ENCODE measurements around the gene DIP2C. TPM values are rescaled to one million over a fixed set of nuclear protein-coding genes. Genes with fewer than 3 reads are reported as not detected.

Gene DIP2C
- total and polyA plus RNA-seq, 3 donors from 2014 or later = 14.9 to 43.4 (median 30.1) TPM

DNA sequence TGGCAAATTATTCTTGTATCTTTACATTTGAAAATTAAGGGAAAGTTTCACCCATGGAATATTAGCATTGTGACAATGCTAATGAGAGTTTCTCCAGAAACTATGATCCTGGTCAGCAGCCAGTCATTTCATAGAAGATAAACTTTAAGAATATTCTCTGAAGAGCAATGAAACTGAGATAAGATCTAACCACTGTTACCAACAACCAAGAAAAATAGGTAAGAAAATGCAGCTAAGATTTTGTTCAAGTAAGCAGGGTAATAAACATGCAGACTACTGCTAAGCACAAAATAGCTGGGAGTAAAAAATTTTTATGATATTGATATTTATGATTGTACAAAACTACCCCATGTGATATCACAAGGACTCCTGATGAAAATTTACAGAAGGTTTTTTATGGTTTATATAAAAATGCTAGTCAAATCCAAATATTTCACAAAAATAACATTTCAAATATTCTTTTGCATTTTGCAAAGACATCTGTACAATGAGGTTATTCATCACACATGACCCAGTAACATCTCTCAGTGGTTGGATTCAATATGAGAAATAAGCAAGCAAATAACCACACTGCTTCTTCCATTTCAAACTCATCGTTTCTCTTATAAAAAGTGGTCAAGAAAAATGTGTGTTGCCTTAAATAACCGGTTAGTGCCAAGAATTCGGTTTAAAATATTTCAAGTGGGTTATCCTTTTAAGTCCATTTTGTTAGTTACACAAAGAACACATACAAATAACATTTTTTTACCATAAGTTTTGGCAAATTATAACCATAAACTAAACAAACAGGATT is 251.6 kb downstream of the DIP2C start:
- Histone ChIP-seq H3K4me1 (no peaks in the 10 kb centered on the region), H3K4me3 (no peak overlapping the region), H3K27ac (no peak overlapping the region), H3K9me3 (no peaks in the 10 kb centered on the region), H3K36me3 (ENCODE audit: low read depth, missing control alignments) (no peaks in the 10 kb centered on the region), H3K27me3 (no peaks in the 10 kb centered on the region)
- TF ChIP-seq, protein P1, sequence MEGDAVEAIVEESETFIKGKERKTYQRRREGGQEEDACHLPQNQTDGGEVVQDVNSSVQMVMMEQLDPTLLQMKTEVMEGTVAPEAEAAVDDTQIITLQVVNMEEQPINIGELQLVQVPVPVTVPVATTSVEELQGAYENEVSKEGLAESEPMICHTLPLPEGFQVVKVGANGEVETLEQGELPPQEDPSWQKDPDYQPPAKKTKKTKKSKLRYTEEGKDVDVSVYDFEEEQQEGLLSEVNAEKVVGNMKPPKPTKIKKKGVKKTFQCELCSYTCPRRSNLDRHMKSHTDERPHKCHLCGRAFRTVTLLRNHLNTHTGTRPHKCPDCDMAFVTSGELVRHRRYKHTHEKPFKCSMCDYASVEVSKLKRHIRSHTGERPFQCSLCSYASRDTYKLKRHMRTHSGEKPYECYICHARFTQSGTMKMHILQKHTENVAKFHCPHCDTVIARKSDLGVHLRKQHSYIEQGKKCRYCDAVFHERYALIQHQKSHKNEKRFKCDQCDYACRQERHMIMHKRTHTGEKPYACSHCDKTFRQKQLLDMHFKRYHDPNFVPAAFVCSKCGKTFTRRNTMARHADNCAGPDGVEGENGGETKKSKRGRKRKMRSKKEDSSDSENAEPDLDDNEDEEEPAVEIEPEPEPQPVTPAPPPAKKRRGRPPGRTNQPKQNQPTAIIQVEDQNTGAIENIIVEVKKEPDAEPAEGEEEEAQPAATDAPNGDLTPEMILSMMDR (IDR thresholded peaks at IDR 0.05) = no peak
- TF ChIP-seq POLR2A (IDR thresholded peaks at IDR 0.05) = no peak
- WGBS, 2 donors = 80 to 82% methylated on average over 3 of the region's 3 CpGs
- intact Hi-C loops (cut with DNase I; ENCODE audit: low total_unique reads) = no loop called here
- DNase-seq = no peak

DNA sequence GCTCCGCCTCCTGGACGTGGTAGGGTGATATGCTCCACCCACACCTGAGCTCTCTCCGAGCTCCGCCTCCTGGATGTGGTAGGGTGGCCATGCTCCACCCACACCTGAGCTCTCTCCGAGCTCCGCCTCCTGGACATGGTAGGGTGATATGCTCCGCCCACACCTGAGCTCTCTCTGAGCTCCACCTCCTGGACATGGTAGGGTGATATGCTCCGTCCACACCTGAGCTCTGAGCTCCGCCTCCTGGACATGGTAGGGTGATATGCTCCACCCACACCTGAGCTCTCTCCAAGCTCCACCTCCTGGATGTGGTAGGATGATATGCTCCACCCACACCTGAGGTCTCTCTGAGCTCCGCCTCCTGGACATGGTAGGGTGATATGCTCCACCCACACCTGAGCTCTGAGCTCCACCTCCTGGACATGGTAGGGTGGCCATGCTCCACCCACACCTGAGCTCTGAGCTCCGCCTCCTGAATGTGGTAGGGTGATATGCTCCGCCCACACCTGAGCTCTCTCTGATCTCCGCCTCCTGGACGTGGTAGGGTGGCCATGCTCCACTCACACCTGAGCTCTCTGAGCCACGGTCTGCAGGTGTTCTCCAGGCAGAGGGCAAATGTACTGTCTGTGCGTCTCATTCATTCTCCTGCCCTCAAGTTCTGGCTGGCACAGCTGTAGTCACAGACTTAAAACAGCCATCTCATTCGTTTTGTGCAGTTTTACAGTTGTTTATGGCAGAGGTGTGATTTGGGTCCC is 252.4 kb downstream of the DIP2C start:
- no peaks in the 10 kb centered on the region for H3K36me3 ChIP-seq (ENCODE audit: low read depth, missing control alignments)
- H3K4me3 ChIP-seq = no peak overlapping the region
- WGBS, 2 donors = 71 to 76% methylated on average over 14 to 17 of the region's 17 CpGs
- intact Hi-C loops (cut with DNase I; ENCODE audit: low total_unique reads) = no loop called here
- no peaks in the 10 kb centered on the region for H3K27me3 ChIP-seq
- H3K9me3 ChIP-seq = no peaks in the 10 kb centered on the region
- no peak for DNase-seq
- TF ChIP-seq POLR2A (IDR thresholded peaks at IDR 0.05) = no peak
- TF ChIP-seq, protein P1 (IDR thresholded peaks at IDR 0.05) = no peak
- H3K4me1 ChIP-seq = no peaks in the 10 kb centered on the region
- H3K27ac ChIP-seq = no peak overlapping the region

DNA sequence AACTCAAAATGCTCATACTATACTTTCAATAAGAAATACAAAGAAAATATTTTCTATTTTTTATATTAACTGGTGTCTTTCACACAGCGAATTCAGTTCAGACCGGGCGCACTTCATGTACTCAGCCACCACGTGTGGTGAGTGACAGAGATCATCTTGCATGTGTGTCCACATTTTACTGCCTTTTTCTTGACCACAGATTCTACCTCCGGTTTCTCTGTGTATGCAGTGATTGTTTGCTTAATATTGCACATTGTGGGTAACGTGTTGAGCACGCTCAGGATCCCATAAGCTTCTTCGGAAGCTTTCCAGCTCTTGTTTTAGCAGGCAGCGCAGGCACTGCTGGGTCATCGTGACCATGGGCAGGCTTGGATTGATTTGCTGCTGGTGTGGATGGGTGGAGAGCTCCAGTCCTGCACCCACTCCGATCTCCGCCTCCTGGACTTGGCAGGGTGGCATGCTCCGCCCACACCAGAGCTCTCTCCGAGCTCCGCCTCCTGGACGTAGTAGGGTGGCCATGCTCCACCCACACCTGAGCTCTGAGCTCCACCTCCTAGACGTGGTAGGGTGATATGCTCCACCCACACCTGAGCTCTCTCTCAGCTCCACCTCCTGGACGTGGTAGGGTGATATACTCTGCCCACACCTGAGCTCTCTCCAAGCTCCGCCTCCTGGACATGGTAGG is 253.3 kb downstream of the DIP2C start:
- no peaks in the 10 kb centered on the region for H3K9me3 ChIP-seq
- no peak overlapping the region for H3K27ac ChIP-seq
- intact Hi-C loops (cut with DNase I; ENCODE audit: low total_unique reads) = no loop called here
- WGBS, 2 donors = 74 to 77% methylated on average over 11 to 19 of the region's 19 CpGs
- no peak overlapping the region for H3K4me3 ChIP-seq
- DNase-seq = no peak
- H3K27me3 ChIP-seq = no peaks in the 10 kb centered on the region
- H3K4me1 ChIP-seq = no peaks in the 10 kb centered on the region
- no peaks in the 10 kb centered on the region for H3K36me3 ChIP-seq (ENCODE audit: low read depth, missing control alignments)
- no peak for TF ChIP-seq POLR2A (IDR thresholded peaks at IDR 0.05)
- TF ChIP-seq, protein P1 (IDR thresholded peaks at IDR 0.05) = no peak

DNA sequence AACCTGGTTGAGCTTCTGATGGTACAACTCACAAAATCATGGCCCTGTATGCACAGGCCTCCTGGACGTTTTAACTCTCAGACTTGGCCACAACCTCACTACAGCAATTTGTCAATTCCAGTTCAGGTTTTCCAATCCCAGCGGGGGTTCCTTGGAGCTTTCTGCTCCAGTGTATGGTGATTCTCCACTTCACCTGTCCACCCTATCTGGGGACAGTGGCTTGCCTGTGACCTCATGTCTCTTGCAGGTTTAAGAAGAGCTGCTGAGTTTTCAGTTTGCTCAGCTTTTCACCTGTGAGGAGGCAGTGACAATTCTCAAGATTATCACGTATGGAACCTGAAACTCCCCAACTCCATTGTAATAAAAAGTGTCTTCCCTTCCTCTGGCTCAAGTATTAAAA is 254.1 kb downstream of the DIP2C start:
- TF ChIP-seq, protein P1 (IDR thresholded peaks at IDR 0.05) = no peak
- no peak for TF ChIP-seq POLR2A (IDR thresholded peaks at IDR 0.05)
- no peak for DNase-seq
- Histone ChIP-seq H3K36me3 (ENCODE audit: low read depth, missing control alignments) (no peaks in the 10 kb centered on the region), H3K27me3 (no peaks in the 10 kb centered on the region), H3K4me3 (no peak overlapping the region), H3K9me3 (no peaks in the 10 kb centered on the region), H3K27ac (no peak overlapping the region), H3K4me1 (no peaks in the 10 kb centered on the region)
- intact Hi-C loops (cut with DNase I; ENCODE audit: low total_unique reads) = no loop called here
- WGBS, 2 donors = 77 to 79% methylated on average over 3 of the region's 3 CpGs

All from testis (tissue), 3 donors.